Measurements from ENCODE around the gene SH2D4B. TPM values are rescaled to one million over a fixed set of nuclear protein-coding genes. Genes with fewer than 3 reads are reported as not detected.

SH2D4B gene
- total RNA-seq (under 1 TPM; 0.11 to 0.36 TPM), polyA plus RNA-seq (not detected), total RNA-seq (0.29 to 1.5 (median 0.97) reads per million in 6 experiments)

GRCh38 chr10:80537736-80538480 lies at the start of gene SH2D4B:
TSS of gene SH2D4B (plus strand) at chr10:80537902. CDS start at chr10:80538332, 430 bp downstream.
- H3K36me3 Mint-ChIP-seq: peaks cover 0 to 2% (median 0%) of the 10 kb centered on the region in 3 donors
- H3K27me3 Mint-ChIP-seq: no peaks in the 10 kb centered on the region
- peak within 1 kb of the TSS; percentile 59 to 98 (median 86) for H3K4me3 Mint-ChIP-seq
- peak within 1 kb of the TSS; percentile 52 to 99 (median 94) for H3K27ac Mint-ChIP-seq
- peaks cover 8 to 39% (median 18%) of the 10 kb centered on the region in 4 donors for H3K4me1 Mint-ChIP-seq
- ATAC-seq (no peak), DNase-seq (peak in 1 of 10 donors; percentile 38)
- no peaks in the 10 kb centered on the region for H3K9me3 Mint-ChIP-seq
- POLR2A ChIA-PET: no interaction called here

DNA sequence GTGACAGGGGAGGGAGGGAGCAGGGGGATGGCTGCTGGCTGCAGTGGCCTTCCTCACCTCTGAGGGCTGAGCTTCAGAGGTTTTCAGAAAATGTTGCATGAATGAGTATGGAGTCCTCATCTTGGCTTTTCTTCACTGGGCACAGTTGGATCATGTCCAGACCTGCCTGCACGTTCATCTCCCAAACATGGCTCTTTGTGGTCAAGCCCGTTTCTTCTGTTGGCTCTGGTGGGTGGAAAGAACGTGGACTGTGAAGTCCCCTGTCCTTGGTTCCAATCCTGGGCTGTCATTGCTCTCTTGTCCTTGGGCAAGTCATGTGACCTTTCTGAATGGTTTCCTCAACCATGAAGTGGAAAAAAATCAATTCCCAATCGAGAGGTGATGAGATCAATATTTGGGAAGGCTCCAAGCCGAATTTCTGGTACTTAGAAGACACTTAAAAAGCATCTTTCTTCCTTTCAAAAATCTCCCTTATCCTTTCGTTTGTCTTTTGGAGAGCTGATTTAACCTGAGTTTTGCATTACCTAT lies 49.1 kb upstream of the SH2D4B start:
- Mint-ChIP-seq H3K27ac (peak overlapping the region; percentile 83 to 98 (median 95)), H3K27me3 (no peaks in the 10 kb centered on the region), H3K9me3 (no peaks in the 10 kb centered on the region), H3K4me3 (peak overlapping the region; percentile 71 to 91 (median 80)), H3K4me1 (peaks cover 64 to 98% (median 96%) of the 10 kb centered on the region in 4 donors), H3K36me3 (peaks cover 11 to 55% (median 27%) of the 10 kb centered on the region in 3 donors)
- ATAC-seq: no peak
- no peak for DNase-seq
- POLR2A ChIA-PET: interaction anchor here (1.5 to 13.9 kb wide), 5 partner anchors 12 to 301 kb away, joined by 5 to 643 read pairs (median 21); partner anchors contain the start of gene TSPAN14

- ATAC-seq: no peak
- H3K27ac Mint-ChIP-seq: peak overlapping the region; percentile 83 to 98 (median 93)
- peaks cover 11 to 58% (median 28%) of the 10 kb centered on the region in 3 donors for H3K36me3 Mint-ChIP-seq
- peak overlapping the region in 9 of 10 donors; percentile 18 to 91 (median 72) for H3K4me3 Mint-ChIP-seq
- peaks cover 66 to 100% (median 99%) of the 10 kb centered on the region in 4 donors for H3K4me1 Mint-ChIP-seq
- H3K27me3 Mint-ChIP-seq: no peaks in the 10 kb centered on the region
- no peaks in the 10 kb centered on the region for H3K9me3 Mint-ChIP-seq
- DNase-seq: no peak
- POLR2A ChIA-PET: interaction anchor here (9.3 to 13.9 kb wide), 2 partner anchors 11 to 24 kb away, joined by 205 to 643 read pairs; partner anchors contain the start of gene TSPAN14
Observed at GRCh38 chr10:80489371-80490112, 48.2 kb upstream of the SH2D4B start.

- Mint-ChIP-seq H3K36me3 (peaks cover 14 to 73% (median 40%) of the 10 kb centered on the region in 3 donors), H3K4me3 (peak overlapping the region; percentile 8 to 91 (median 30)), H3K4me1 (peaks cover 55 to 98% (median 97%) of the 10 kb centered on the region in 4 donors), H3K27me3 (no peaks in the 10 kb centered on the region), H3K9me3 (peaks cover 0 to 3% (median 0%) of the 10 kb centered on the region in 9 donors), H3K27ac (peak overlapping the region; percentile 53 to 98 (median 89))
- POLR2A ChIA-PET: interaction anchor here (0.8 to 13.9 kb wide), 4 partner anchors 9 to 47 kb away, joined by 3 to 643 read pairs (median 104); partner anchors contain the start of gene TSPAN14
- DNase-seq: no peak
- ATAC-seq: no peak
Observed at GRCh38 chr10:80491251-80492102, 46.2 kb upstream of the SH2D4B start.

GRCh38 chr10:80492848-80493521 lies 44.7 kb upstream of the SH2D4B start:
- H3K27ac Mint-ChIP-seq: peak overlapping the region; percentile 37 to 98 (median 86)
- H3K36me3 Mint-ChIP-seq: peaks cover 20 to 84% (median 46%) of the 10 kb centered on the region in 3 donors
- peak overlapping the region; percentile 4 to 84 (median 68) for H3K4me3 Mint-ChIP-seq
- peaks cover 0 to 10% (median 2%) of the 10 kb centered on the region in 9 donors for H3K9me3 Mint-ChIP-seq
- POLR2A ChIA-PET: interaction anchor here (0.9 to 13.9 kb wide), 3 partner anchors 10 to 28 kb away, joined by 3 to 643 read pairs (median 4); partner anchors contain the start of gene TSPAN14
- H3K27me3 Mint-ChIP-seq: no peaks in the 10 kb centered on the region
- peaks cover 53 to 98% (median 97%) of the 10 kb centered on the region in 4 donors for H3K4me1 Mint-ChIP-seq
- ATAC-seq (no peak), DNase-seq (no peak)

GRCh38 chr10:80493522-80494051 lies 44.1 kb upstream of the SH2D4B start:
- DNase-seq (peak in 5 of 10 donors; percentile 42 to 54 (median 47)), ATAC-seq (peak; percentile 76 to 78)
- Mint-ChIP-seq H3K27ac (peak overlapping the region; percentile 6 to 97 (median 86)), H3K4me1 (peaks cover 57 to 98% (median 97%) of the 10 kb centered on the region in 4 donors), H3K27me3 (no peaks in the 10 kb centered on the region), H3K4me3 (peak overlapping the region; percentile 17 to 84 (median 68)), H3K36me3 (peaks cover 20 to 84% (median 46%) of the 10 kb centered on the region in 3 donors), H3K9me3 (peaks cover 0 to 10% (median 2%) of the 10 kb centered on the region in 9 donors)
- POLR2A ChIA-PET: interaction anchor here (0.6 to 13.9 kb wide), 4 partner anchors 9 to 28 kb away, joined by 3 to 643 read pairs (median 4); partner anchors contain the start of gene TSPAN14

GRCh38 chr10:80496555-80497172 lies 41.0 kb upstream of the SH2D4B start:
- ATAC-seq (no peak), DNase-seq (no peak)
- peaks cover 49 to 98% (median 95%) of the 10 kb centered on the region in 4 donors for H3K4me1 Mint-ChIP-seq
- peaks cover 0 to 10% (median 2%) of the 10 kb centered on the region in 9 donors for H3K9me3 Mint-ChIP-seq
- peak overlapping the region; percentile 85 to 98 (median 95) for H3K27ac Mint-ChIP-seq
- peak overlapping the region in 9 of 10 donors; percentile 42 to 87 (median 84) for H3K4me3 Mint-ChIP-seq
- no peaks in the 10 kb centered on the region for H3K27me3 Mint-ChIP-seq
- POLR2A ChIA-PET: interaction anchor here (11.3 to 20.6 kb wide), 2 partner anchors 9 to 36 kb away, joined by 205 to 914 read pairs; partner anchors contain the start of gene TSPAN14
- peaks cover 8 to 63% (median 31%) of the 10 kb centered on the region in 3 donors for H3K36me3 Mint-ChIP-seq

DNA sequence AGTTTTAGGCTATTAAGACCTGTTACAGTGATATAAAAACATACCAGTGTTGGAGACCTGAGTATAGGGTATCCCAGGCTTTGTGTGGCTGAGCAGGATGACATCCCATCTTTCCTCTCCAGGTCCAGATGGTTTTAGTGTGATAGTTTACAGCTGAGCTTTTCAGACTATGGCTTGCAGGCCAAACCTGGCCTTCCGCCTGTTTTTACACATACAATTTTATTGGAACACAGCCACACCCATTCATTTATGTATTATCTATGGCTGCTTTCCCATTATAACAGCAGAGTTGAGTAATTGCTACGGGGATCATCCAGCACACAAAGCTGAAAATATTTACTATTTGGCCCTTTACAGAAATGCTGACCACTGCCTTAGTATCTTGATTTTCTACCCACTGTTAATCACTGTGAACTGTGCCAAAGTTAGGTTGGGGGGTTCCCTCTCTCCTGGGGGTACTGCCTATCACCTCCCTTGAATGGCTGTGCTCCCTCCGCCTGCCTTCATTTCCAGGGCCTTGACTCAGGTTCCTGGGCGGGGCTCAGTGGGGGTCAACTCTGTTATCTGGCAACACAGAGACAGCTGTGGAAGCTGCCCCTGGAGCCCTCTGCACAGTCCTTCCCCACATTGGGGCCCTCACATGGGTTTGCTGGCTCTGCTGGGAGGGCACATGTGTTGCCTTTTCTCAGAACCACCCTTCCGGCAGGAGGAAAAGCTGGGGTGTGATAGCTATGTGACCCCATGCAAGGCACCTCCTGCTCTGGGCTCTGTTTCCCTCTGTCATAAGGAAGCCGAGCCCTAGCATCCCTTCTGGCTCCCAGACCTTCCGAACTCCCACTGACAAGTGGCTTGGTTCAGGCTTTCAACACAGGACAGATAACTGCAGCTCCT lies 40.3 kb upstream of the SH2D4B start:
- Mint-ChIP-seq H3K4me1 (peaks cover 55 to 98% (median 95%) of the 10 kb centered on the region in 4 donors), H3K27ac (peak overlapping the region; percentile 91 to 98 (median 95)), H3K27me3 (no peaks in the 10 kb centered on the region), H3K9me3 (peaks cover 0 to 10% (median 2%) of the 10 kb centered on the region in 9 donors), H3K36me3 (peaks cover 8 to 61% (median 31%) of the 10 kb centered on the region in 3 donors), H3K4me3 (peak overlapping the region; percentile 60 to 87 (median 84))
- no peak for DNase-seq
- ATAC-seq: no peak
- POLR2A ChIA-PET: interaction anchor here (1.3 to 20.6 kb wide), 5 partner anchors 10 to 37 kb away, joined by 4 to 914 read pairs (median 7); partner anchors contain the start of gene TSPAN14

GRCh38 chr10:80498078-80498832 lies 39.4 kb upstream of the SH2D4B start:
- Mint-ChIP-seq H3K9me3 (peaks cover 0 to 10% (median 2%) of the 10 kb centered on the region in 9 donors), H3K36me3 (peaks cover 8 to 58% (median 27%) of the 10 kb centered on the region in 3 donors), H3K27me3 (no peaks in the 10 kb centered on the region), H3K4me1 (peaks cover 63 to 99% (median 96%) of the 10 kb centered on the region in 4 donors), H3K27ac (peak overlapping the region; percentile 91 to 98 (median 95)), H3K4me3 (peak overlapping the region; percentile 64 to 87 (median 84))
- POLR2A ChIA-PET: interaction anchor here (0.9 to 20.6 kb wide), 7 partner anchors 10 to 90 kb away, joined by 3 to 914 read pairs (median 4); partner anchors contain the start of gene TSPAN14
- DNase-seq: no peak
- peak in 1 of 2 donors; percentile 9 for ATAC-seq
